Esophagus mucosa (tissue), 1 donor: ENCODE measurements around the gene TRPM2. TPM values are rescaled to one million over a fixed set of nuclear protein-coding genes. Genes with fewer than 3 reads are reported as not detected.
"Not testable (repeated sequence)": the region's sequence is repeated elsewhere in the genome, so short reads cannot be mapped to it uniquely, and the experiment has no call there.

Experiments
- ATAC-seq: fragments of 200-7000 bp; cut with Tn5 transposase; one replicate; pipeline ENCODE4 v1.9.1; 2020
- total RNA-seq: library from RNA; stranded (reverse); gene quantifications from one replicate; pipeline ENCODE4 v1.2.4, GENCODE V29; 2023
- donor health status: DM: yes; HTN: yes; CAD: no.

The TRPM2 gene
- total RNA-seq, 1 donor from 2014 or later, result 1.2 TPM

- no peak for ATAC-seq
Observed at GRCh38 chr21:44354775-44355771, 1.7 kb downstream of the TRPM2 start.

GRCh38 chr21:44356160-44356559, 2.7 kb downstream of the TRPM2 start:
- ATAC-seq, result no peak

GRCh38 chr21:44356636-44357035, 3.2 kb downstream of the TRPM2 start:
- no peak for ATAC-seq

GRCh38 chr21:44357064-44357837, 3.8 kb downstream of the TRPM2 start:
- ATAC-seq, result no peak

GRCh38 chr21:44359396-44359795, 6.0 kb downstream of the TRPM2 start:
- ATAC-seq, result no peak

- no peak for ATAC-seq
Observed at GRCh38 chr21:44360159-44360558, 6.7 kb downstream of the TRPM2 start.

- ATAC-seq, result not testable (repeated sequence)
Observed at GRCh38 chr21:44361903-44362302, 8.5 kb downstream of the TRPM2 start.

- ATAC-seq, result no peak
Observed at GRCh38 chr21:44363278-44363677, 9.9 kb downstream of the TRPM2 start.

- no peak for ATAC-seq
Observed at GRCh38 chr21:44364151-44365053, 11.0 kb downstream of the TRPM2 start.

GRCh38 chr21:44365251-44365966, 12.0 kb downstream of the TRPM2 start:
- no peak for ATAC-seq

- no peak for ATAC-seq
Observed at GRCh38 chr21:44365967-44366585, 12.7 kb downstream of the TRPM2 start.

- ATAC-seq, result peak; percentile 9
Observed at GRCh38 chr21:44366586-44367211, 13.3 kb downstream of the TRPM2 start.

GRCh38 chr21:44368711-44369446, 15.5 kb downstream of the TRPM2 start:
- ATAC-seq, result no peak

- ATAC-seq, result peak; percentile 34
Observed at GRCh38 chr21:44370027-44370735, 16.8 kb downstream of the TRPM2 start.

- ATAC-seq, result no peak
Observed at GRCh38 chr21:44370786-44371410, 17.5 kb downstream of the TRPM2 start.

GRCh38 chr21:44371596-44371995, 18.2 kb downstream of the TRPM2 start:
- ATAC-seq, result no peak

GRCh38 chr21:44372616-44373015, 19.2 kb downstream of the TRPM2 start:
- ATAC-seq, result no peak

- ATAC-seq, result no peak
Observed at GRCh38 chr21:44374601-44375280, 21.3 kb downstream of the TRPM2 start.
